Effector memory CD4-positive, alpha-beta T cell (primary cell): ENCODE results near the gene CATSPERE.

Source experiments
- DNase-seq, 3 donors: peaks; one replicate each; pipeline ENCODE4 v3.0.0-alpha.2; 2020
- H3K27ac ChIP-seq: 2 replicates; pipeline ENCODE4 v1.7.0; 2013; ENCODE audit warnings: mild to moderate bottlenecking, low read length, moderate library complexity; ENCODE audit not compliant: insufficient read depth, poor library complexity, severe bottlenecking
- H3K27me3 ChIP-seq: replicated peaks from 2 replicates; pipeline ENCODE4 v1.7.0; 2013; ENCODE audit warnings: mild to moderate bottlenecking, low read length; ENCODE audit not compliant: insufficient read depth, control insufficient read depth, poor library complexity, severe bottlenecking
- H3K36me3 ChIP-seq: 2 replicates; pipeline ENCODE4 v1.7.0; 2013; ENCODE audit warnings: mild to moderate bottlenecking, low read length, moderate library complexity; ENCODE audit not compliant: control insufficient read depth, insufficient read depth
- H3K4me1 ChIP-seq: 2 replicates; pipeline ENCODE4 v1.7.0; 2013; ENCODE audit warnings: low read length, mild to moderate bottlenecking; ENCODE audit not compliant: control insufficient read depth, insufficient read depth, poor library complexity, severe bottlenecking
- H3K4me3 ChIP-seq: 2 replicates; pipeline ENCODE4 v1.7.0; 2013; ENCODE audit warnings: low read length, low read depth, mild to moderate bottlenecking; ENCODE audit not compliant: insufficient read depth, poor library complexity, severe bottlenecking
- H3K9me3 ChIP-seq: 2 replicates; pipeline ENCODE4 v1.7.0; 2013; ENCODE audit warnings: mild to moderate bottlenecking, low read length, moderate library complexity; ENCODE audit not compliant: control insufficient read depth
- total RNA-seq, 3 donors: gene quantifications; one replicate each; lab custom pipeline; 2026; lab: John Stamatoyannopoulos, UW

CATSPERE gene, protein sequence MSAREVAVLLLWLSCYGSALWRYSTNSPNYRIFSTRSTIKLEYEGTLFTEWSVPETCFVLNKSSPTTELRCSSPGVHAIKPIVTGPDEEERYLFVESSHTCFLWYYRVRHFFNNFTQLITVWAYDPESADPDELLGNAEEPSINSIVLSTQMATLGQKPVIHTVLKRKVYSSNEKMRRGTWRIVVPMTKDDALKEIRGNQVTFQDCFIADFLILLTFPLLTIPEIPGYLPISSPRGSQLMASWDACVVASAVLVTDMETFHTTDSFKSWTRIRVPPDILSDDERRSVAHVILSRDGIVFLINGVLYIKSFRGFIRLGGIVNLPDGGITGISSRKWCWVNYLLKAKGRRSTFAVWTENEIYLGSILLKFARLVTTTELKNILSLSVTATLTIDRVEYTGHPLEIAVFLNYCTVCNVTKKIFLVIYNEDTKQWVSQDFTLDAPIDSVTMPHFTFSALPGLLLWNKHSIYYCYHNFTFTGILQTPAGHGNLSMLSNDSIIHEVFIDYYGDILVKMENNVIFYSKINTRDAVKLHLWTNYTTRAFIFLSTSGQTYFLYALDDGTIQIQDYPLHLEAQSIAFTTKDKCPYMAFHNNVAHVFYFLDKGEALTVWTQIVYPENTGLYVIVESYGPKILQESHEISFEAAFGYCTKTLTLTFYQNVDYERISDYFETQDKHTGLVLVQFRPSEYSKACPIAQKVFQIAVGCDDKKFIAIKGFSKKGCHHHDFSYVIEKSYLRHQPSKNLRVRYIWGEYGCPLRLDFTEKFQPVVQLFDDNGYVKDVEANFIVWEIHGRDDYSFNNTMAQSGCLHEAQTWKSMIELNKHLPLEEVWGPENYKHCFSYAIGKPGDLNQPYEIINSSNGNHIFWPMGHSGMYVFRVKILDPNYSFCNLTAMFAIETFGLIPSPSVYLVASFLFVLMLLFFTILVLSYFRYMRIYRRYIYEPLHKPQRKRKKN
- total RNA-seq = 0.69 to 1.4 (median 1.2) reads per million in 3 donors

DNA sequence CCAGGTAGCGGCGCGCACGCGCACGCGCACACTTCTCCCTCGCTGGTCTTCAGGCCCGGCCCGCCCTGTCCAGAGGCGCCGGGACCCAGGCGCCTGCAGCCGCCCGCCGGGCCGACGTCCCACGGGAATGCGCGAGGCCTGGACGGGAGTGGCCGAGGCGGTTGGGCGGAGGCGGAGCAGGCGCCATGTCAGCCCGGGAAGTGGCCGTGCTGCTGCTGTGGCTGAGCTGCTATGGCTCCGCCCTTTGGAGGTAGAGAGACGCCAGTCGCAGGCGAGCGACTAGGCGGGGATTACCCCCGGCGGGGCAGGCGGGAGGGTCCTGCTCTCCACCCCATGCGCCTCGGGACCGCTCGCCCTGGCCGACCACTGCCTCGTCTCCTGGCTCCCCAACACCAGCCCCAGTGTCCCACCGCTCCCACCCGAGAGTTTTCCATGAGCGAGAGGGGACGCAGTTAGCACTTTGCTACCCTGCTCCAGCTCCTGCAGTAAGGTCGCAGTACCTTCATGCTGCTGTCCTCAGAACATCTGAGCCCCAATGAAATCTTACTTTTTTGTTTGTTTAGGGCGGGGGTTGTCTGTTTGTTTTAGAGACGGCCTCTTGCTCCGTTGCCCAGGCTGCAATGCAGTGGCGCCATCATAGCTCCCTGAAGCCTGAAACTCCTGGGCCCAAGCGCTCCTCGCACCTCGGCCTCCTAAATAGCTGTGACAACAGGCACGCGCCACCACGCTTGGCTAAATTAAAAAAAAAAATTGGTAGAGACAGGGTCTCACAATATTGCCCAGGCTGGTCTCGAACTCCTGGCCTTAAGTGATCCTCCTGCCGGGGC is at the start of gene CATSPERE:
TSS of gene CATSPERE (plus strand) at position 29 of the 827 bp plus-strand sequence. CDS start at position 186, 157 bp downstream.
- Histone ChIP-seq H3K4me3 (peak within 1 kb of the TSS; percentile 90), H3K9me3 (no peaks in the 10 kb centered on the region), H3K27me3 (no peaks in the 10 kb centered on the region), H3K36me3 (no peaks in the 10 kb centered on the region), H3K4me1 (no peaks in the 10 kb centered on the region), H3K27ac (peak within 1 kb of the TSS; percentile 76)
- DNase-seq = peak; percentile 54 to 70 (median 63)

DNA sequence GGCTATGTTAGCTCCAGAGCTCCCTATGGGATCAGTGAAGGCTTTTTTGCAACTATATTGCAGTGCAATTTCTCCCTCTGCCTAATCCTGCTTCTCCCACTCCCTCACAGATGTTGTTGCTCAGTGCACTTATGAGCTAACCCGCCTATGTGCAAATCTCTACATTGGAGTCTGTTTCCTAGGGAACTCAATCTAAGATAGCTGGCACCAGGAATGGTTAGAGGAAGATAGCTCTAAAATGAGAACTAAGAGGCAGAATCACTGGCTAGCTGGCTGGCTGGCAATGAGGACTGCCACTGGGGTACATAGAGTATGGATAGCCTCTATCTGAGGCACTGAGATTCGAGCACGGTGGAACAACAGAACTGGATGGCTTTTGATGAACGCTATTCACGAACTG is 48.9 kb upstream of the CATSPERE start:
- no peak for DNase-seq
- Histone ChIP-seq H3K27me3 (no peaks in the 10 kb centered on the region), H3K27ac (no peak overlapping the region), H3K36me3 (peaks cover 82% of the 10 kb centered on the region), H3K9me3 (no peaks in the 10 kb centered on the region), H3K4me3 (no peak overlapping the region), H3K4me1 (no peaks in the 10 kb centered on the region)

DNA sequence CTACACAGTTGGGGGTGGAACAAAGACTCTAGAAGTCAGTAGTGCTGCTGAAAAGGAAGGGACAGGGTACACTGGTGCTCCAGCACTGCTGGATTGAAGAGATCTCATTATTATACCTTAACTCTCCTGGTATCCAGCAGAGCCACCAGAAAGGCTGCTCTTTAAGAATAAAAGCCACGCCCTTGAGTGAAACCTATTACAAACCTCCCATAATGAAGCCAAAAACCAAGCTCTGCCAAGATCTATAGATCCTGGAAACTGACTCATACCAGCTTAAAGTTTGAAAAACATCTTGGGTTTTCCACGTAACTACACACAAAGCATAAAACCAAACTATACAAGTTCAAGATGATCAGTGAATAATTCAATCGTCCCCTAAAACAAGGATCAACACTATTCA is 47.3 kb upstream of the CATSPERE start:
- Histone ChIP-seq H3K27ac (no peak overlapping the region), H3K4me3 (no peak overlapping the region), H3K9me3 (no peaks in the 10 kb centered on the region), H3K27me3 (no peaks in the 10 kb centered on the region), H3K36me3 (peaks cover 81% of the 10 kb centered on the region), H3K4me1 (no peaks in the 10 kb centered on the region)
- no peak for DNase-seq

DNA sequence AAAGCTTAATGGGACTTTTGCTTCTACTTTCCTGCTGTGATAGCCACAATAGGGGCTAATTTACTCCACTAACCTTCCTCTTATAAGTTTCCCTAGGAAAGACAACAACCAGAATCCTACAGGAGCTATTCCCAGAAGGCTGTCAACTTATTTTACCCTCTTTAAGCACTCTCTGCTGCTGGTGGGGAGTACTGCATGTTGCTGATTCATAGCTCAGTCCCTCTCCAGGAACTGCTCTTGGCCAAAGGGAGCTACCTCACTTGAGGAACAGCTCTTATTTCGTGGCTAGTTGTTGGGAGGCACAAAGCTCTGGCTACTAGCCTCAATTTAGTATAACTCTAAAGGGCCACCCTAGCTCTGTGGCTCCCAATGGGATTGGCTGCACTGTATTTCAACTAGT is 46.5 kb upstream of the CATSPERE start:
- DNase-seq = no peak
- Histone ChIP-seq H3K9me3 (no peaks in the 10 kb centered on the region), H3K36me3 (peaks cover 79% of the 10 kb centered on the region), H3K4me1 (no peaks in the 10 kb centered on the region), H3K27ac (no peak overlapping the region), H3K4me3 (no peak overlapping the region), H3K27me3 (no peaks in the 10 kb centered on the region)

DNA sequence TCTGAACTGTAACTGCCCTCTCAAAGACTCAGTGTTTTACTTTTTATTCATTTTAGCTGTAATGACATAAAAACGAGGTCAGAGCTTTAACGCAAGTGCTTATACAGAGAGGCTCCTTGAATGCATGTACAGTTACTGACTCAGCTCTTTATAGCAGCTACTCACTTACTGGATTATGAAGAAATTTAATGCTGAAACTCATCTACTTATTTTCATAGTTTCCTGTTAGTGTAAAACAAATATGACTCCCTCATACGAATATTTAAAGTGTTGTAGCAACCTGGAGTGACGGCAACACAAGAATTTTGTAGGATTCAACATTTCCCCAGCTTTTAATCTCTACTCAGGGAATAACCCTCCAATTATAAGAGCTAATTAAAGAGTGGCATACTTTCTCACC is 42.0 kb upstream of the CATSPERE start:
- no peaks in the 10 kb centered on the region for H3K27me3 ChIP-seq
- H3K27ac ChIP-seq = no peak overlapping the region
- DNase-seq = no peak
- no peaks in the 10 kb centered on the region for H3K9me3 ChIP-seq
- no peak overlapping the region for H3K4me3 ChIP-seq
- no peaks in the 10 kb centered on the region for H3K4me1 ChIP-seq
- peaks cover 76% of the 10 kb centered on the region for H3K36me3 ChIP-seq

DNA sequence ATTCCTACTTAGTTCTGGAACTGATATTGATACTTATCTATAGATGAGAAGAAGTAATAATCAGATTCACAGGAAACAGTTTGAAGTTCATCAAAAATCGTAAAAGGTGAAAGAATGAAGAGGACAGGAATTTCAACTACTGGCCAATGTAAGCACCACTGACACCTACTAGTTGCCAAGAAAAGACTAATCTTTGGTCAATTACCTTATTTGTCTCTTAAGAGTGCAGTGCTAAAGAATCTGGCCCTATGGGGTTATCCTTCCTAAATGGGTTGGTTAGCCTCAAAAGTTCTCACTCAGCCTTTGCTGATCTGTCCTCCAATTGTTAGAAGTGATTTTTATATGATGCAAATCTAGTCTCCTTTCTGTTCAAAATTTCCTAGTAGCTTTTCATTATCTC is 38.9 kb upstream of the CATSPERE start:
- H3K36me3 ChIP-seq = peaks cover 52% of the 10 kb centered on the region
- H3K27ac ChIP-seq = no peak overlapping the region
- H3K4me1 ChIP-seq = no peaks in the 10 kb centered on the region
- DNase-seq = no peak
- H3K27me3 ChIP-seq = no peaks in the 10 kb centered on the region
- H3K4me3 ChIP-seq = no peak overlapping the region
- no peaks in the 10 kb centered on the region for H3K9me3 ChIP-seq

DNA sequence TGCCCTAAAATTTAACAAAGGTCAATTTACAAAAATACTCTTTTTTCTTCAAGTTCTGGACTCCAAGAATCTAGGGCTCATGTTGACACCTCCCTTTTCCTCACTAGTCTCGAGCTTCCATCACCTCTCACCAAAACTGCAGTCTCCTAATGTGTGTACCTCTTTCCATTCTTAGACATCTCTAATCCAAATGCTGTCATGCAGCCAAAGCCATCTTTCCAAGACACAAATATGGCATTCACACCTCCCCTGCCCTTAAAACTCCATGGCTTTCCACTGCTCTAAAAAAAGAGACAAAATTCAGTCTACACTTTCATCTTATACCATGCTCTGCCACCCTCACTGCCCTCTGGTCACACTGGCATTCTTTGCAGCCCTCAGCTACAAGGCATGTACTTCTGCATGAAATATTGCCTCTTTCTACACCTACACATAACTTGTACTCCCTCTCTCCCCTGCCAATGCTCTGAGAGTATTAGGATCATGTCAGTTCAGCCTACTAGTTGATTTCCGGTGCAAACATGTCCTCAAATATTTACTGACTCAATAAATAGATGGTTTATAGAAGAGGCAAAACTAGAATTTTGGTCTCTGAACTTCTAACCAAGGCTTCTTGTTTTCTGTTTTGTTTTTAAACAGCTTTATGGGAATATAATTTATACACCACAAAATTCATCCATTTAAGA is 36.3 kb upstream of the CATSPERE start:
- H3K9me3 ChIP-seq = no peaks in the 10 kb centered on the region
- H3K27me3 ChIP-seq = no peaks in the 10 kb centered on the region
- no peak for DNase-seq
- peaks cover 32% of the 10 kb centered on the region for H3K36me3 ChIP-seq
- no peak overlapping the region for H3K27ac ChIP-seq
- H3K4me3 ChIP-seq = no peak overlapping the region
- no peaks in the 10 kb centered on the region for H3K4me1 ChIP-seq

DNA sequence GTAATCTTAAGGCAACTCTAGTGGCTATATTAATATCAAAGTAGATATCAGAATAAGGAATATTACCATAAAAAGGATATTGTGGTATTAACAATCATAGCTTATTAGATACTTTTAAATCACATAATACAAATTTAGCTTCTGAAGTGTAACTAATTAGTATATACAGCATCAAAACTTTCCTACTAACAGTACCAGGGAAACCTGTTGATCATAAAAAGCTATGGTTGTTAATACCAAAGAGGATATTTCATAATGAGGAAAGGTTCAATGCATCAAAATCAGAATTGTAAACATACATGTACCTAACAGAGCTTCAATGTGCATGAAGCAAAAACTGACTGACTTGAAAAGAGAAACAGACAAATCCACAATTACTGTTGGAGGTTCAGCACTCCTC is 33.4 kb upstream of the CATSPERE start:
- no peaks in the 10 kb centered on the region for H3K9me3 ChIP-seq
- peaks cover 40% of the 10 kb centered on the region for H3K36me3 ChIP-seq
- no peak overlapping the region for H3K4me3 ChIP-seq
- no peaks in the 10 kb centered on the region for H3K27me3 ChIP-seq
- H3K27ac ChIP-seq = no peak overlapping the region
- H3K4me1 ChIP-seq = no peaks in the 10 kb centered on the region
- no peak for DNase-seq

DNA sequence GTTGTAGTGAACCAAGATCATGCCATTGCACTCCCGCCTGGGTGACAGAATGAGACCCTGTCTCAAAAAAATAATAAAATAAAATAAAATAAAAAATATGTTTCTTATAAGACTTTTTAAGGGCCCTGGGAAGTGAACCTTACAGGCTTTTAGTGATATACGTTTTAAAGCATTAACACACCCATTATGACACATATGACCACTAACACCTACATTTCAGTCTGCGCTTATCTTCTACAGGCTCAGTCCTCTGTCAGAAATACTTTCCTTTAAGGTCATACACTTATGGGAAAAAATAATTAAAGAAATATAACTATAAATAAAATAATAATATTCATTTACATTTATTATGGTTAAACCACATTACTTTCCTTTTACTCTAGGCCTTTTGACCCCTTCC is 31.3 kb upstream of the CATSPERE start:
- H3K4me1 ChIP-seq = no peaks in the 10 kb centered on the region
- no peak overlapping the region for H3K27ac ChIP-seq
- no peaks in the 10 kb centered on the region for H3K9me3 ChIP-seq
- DNase-seq = no peak
- H3K36me3 ChIP-seq = peaks cover 25% of the 10 kb centered on the region
- H3K4me3 ChIP-seq = no peak overlapping the region
- H3K27me3 ChIP-seq = no peaks in the 10 kb centered on the region
